Measurements from ENCODE around the gene DCAF11. TPM values are rescaled to one million over a fixed set of nuclear protein-coding genes. Genes with fewer than 3 reads are reported as not detected.

DCAF11 gene
- total RNA-seq, 1 donor from 2014 or later: 93.9 TPM

DNA sequence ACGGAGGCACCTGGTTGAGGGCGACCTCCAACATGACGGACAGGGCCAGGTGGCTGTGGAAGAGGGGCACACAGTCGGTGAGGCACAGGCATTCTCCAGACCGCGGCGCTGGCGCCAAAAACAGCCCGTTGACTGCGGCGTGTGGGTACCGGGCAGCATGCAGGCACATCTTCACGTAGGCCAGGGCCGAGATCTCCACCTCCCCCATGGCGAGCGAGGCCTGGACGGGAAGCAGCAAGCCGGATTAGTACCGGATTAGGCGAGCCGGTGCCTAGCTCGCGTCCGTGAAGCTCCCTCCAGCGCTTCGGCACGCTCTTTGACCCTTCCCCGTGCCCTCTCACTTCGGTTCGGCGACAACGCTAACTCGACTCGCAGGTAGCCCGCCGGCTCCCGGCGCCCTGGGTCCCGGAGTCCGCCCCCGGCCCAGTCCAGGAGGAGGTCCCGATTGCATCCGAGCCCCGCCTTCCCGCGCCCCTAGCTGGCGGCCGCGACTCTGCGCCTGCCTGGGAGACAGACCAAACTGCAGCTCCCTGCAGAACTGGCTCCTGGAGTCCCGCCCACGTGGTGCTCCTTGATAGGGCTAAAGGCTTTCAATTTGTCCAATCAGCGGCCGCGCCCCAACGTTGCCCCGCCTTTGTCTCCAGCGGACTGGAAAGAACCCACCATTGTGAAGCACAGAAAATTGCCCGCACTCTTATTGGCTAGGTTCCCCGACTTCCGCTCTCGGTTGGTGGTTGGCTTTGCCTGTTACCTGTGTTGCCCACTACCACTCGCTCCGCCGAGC is 26.7 kb downstream of the DCAF11 start, which contains the start of gene EMC9:
TSS of gene EMC9 (minus strand) at position 495 of the 784 bp plus-strand sequence. CDS start at position 208, 287 bp downstream.
- DNase-seq: peak; percentile 100

DNA sequence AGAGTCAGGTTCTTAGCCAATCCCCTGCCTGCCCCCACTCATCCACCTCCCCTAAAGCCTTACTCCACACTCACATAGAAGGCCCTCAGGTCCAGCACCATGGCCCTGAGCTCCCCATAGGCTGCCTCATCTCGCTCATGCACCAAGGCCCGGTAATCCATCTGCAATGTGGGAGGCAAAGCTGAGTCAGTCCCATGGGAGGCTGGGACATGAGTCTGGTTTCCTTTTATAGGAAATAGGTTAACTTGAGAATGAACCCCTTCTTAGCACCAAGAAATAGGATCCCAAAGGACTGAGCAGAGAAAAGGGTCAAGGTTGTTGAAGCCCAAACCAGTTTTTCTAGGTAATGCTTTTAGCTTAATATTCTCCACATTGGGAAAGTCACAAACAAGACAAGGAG is 28.9 kb downstream of the DCAF11 start:
- no peak for DNase-seq

DNA sequence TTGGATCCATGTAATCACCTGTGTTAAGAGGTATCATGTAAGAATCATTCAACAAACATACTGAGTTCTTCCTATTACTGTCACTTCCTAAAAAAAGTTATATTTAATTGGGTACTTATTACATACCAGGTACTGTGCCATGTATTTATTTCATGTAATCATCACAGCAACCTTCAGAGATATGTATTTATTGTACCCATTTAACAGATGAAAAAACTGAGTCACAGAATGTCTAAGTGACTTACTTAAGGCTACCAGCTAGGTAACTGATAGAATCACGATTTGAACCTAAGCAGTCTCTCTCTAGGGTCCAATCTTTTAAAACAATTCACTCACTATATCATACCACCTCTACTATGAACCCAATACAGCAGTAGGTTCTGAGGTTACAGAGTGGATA is 29.9 kb downstream of the DCAF11 start:
- DNase-seq: no peak

DNA sequence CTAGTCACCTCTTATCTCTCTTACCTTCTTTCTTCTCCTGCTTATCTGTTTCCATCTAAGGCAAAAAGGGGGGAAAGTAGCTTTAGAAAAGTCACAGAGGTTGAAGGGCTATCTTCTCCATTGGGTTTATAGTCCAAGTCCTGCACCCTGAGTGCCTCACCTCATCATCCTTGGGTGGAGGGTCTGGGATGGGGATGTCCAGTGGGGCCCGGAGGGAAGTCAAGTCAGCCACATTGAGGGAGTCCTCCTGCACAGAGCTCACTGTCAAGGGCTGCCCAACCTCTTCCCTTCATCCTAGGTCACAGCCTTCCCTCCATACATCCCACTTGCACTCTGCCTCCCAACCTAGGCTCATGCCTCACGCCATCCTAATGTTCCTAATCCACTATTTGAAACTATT is 30.6 kb downstream of the DCAF11 start:
- DNase-seq: no peak

DNA sequence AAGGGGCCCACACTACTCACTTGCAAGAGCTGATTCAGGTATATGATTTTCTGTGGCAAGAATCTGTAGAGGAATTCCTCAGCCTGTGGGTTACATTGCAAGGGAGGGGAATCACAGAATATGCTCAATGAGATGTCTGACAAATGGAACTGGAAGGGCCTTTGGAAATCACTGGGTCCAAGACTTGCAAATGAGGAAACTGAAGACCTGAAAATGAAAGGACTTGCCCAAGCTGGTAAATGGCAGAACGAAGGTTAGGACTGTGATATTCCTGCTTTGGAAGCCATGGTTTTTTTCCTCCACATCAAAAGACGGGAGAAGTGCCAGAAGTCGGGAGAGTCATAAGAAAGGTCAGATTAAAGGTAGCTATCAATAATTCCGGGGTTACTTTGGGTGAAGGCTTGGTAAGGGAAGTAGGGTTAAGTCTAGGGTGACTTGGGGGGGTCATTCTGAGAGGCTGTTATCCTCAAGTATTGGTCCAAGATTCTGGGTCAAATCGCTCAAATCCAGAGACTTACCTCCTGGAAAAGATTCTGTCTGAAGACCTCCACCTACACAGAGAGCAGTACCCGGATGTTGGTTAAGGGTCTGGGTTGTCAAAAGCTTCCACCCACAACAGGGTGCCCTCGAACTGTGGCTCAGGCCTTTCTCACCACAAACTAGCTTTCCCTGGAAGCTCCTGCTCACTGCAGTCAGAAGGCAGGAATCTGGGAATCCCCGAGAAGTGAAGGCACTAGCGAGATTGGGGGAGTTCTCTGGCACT is 31.3 kb downstream of the DCAF11 start:
- DNase-seq: no peak

DNA sequence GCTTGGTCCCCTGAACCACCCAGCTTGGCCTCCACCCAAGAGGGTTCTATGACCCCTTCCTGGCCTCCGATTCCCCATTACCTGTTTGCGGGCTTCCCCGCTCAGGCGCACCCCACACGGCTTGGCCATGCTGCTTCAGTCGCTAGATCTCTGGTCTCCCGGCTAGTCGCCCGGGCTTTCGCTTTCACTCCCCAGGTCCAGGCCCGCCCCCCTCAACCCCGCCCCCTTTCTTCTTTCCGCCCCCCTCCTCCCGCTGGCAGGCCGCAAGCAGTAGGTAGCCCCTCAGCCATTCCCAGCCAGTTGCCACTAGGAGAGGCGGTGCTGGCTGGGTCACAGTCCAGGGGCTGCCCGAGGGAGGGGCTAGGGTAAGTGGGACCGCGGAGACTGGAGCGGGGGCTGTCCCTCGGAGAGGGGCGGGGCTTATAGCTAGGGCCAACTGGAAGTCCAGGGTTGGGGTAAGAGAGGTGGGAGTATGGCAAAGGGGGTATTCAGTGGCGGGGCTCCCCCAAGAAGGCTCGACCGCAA is 31.9 kb downstream of the DCAF11 start, which contains the start of gene PSME2:
TSS of gene PSME2 (minus strand) at position 158 of the 525 bp plus-strand sequence. CDS start at position 129, 29 bp downstream.
- peak; percentile 98 for DNase-seq

DNA sequence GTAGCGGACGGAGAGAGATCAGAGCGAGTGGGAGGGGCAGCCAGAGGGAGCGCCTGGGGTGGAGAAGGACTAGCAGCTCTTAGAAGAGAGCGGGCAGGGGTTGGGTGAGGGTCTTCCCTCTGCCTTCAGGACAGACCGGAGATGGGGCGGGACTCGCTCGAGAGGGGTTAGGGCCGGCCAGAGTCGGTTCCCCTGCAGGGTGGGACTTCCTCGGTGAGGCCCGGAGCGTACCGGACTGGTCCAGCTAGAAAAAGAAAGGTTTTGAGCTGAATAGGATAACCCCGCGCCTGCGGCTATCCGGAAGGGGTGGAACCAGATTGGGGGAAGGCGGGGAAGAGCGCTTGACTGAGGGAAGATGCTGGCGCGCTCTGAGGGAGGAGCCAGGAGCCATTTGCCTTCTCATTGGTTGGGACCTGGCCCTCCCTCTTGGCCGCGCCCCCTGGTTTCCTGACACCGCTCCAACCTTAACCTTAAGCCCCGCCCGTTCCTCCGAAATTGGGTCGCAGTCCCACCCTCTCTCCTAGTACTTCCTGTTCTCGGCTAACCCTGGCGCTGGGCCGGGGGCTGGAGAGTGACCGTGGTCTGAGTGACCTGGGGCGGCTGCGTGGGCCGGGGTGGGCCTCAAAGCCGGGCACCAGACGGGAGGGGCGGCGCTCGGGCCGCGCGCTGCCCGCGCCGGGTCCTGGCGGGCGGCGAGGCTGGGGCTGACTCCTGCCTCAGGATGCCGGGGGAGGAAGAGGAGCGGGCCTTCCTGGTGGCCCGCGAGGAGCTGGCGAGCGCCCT is 32.6 kb downstream of the DCAF11 start, which contains the start of gene RNF31:
TSS of gene RNF31 (plus strand) at position 521 of the 783 bp plus-strand sequence. CDS start at position 722, 201 bp downstream.
- peak; percentile 98 for DNase-seq

DNA sequence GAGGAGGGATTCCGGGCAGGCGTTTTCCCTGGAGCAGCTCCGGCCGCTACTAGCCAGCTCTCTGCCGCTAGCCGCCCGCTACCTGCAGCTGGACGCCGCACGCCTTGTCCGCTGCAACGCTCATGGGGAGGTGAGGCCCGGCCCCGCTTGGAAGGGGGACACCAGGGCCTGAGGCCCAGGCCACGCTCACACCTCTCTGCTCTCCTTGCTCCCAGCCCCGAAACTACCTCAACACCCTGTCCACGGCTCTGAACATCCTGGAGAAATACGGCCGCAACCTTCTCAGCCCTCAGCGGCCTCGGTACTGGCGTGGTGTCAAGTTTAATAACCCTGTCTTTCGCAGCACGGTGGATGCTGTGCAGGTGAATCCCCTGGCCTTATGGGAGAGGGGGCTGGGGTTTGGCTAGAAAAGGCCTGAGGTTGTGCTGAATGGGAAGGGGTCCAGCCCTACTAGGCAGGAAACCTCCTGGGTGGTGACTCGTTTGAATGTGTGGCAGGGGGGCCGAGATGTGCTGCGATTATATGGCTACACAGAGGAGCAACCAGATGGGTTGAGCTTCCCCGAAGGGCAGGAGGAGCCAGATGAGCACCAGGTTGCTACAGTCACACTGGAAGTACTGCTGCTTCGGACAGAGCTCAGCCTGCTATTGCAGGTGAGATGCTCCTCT is 33.3 kb downstream of the DCAF11 start:
- no peak for DNase-seq

DNA sequence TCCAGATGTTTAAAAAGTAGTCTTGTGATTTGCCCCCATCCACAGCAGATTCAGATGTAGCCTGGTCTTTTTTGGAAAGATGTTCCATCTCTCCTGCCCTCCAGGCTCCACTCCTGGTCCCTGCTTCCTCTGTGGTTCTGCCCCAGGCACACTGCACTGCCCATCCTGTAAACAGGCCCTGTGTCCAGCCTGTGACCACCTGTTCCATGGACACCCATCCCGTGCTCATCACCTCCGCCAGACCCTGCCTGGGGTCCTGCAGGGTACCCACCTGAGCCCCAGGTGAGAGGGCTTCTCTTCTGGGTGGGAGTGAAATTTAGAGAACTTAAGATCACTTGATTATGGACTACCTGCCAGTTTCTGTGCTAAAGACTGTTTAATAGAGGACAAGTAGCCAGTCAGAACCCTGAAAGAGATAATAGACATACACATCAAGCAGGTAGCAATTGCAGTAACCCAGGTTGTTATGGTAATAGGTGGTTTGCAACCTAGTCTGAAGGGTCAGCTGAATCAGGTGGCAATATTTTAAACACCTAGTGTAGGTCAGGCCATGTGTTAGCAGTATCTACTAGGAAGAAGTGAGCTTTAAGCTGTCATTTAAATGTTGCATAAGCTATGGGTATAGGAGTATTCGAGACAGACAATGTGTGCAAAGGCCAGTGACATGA is 34.9 kb downstream of the DCAF11 start:
- DNase-seq: no peak

DNA sequence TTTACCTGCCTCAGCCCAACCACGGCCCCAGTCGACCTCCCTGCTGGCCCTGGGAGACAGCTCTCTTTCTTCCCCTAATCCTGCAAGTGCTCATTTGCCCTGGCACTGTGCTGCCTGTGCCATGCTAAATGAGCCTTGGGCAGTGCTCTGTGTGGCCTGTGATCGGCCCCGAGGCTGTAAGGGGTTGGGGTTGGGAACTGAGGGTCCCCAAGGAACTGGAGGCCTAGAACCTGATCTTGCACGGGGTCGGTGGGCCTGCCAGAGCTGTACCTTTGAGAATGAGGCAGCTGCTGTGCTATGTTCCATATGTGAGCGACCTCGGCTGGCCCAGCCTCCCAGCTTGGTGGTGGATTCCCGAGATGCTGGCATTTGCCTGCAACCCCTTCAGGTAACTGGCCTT is 35.5 kb downstream of the DCAF11 start:
- DNase-seq: no peak

DNA sequence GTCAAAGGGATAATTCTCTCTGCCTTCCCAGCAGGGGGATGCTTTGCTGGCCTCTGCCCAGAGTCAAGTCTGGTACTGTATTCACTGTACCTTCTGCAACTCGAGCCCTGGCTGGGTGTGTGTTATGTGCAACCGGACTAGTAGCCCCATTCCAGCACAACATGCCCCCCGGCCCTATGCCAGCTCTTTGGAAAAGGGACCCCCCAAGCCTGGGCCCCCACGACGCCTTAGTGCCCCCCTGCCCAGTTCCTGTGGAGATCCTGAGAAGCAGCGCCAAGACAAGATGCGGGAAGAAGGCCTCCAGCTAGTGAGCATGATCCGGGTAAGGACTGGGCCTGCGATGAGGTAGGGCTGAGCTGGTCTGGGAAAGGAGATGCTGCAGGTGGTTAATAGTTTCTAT is 36.0 kb downstream of the DCAF11 start:
- no peak for DNase-seq

DNA sequence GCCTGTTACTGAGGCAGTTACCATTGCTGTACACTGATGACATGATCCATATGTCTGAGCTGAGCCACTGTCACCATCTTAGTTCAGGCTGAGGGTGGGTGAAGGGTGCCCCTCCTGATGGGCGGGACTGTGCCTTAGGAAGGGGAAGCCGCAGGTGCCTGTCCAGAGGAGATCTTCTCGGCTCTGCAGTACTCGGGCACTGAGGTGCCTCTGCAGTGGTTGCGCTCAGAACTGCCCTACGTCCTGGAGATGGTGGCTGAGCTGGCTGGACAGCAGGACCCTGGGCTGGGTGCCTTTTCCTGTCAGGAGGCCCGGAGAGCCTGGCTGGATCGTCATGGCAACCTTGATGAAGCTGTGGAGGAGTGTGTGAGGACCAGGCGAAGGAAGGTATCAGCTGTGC is 36.4 kb downstream of the DCAF11 start:
- no peak for DNase-seq

DNA sequence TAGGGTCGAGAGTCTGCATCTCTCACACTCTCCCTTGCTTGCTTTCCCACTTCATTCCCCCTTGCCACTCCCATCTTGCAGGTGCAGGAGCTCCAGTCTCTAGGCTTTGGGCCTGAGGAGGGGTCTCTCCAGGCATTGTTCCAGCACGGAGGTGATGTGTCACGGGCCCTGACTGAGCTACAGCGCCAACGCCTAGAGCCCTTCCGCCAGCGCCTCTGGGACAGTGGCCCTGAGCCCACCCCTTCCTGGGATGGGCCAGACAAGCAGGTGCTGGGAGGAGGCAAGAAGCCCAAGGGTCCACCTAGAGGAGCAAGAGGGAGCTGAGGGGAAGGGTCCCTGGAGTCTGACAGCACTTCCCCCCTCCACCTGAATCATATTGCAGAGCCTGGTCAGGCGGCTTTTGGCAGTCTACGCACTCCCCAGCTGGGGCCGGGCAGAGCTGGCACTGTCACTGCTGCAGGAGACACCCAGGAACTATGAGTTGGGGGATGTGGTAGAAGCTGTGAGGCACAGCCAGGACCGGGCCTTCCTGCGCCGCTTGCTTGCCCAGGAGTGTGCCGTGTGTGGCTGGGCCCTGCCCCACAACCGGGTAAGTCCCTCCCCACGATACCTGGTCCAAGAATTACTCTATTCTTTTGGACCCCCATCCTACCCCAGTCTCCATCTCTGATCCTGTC is 37.0 kb downstream of the DCAF11 start:
- DNase-seq: no peak

DNA sequence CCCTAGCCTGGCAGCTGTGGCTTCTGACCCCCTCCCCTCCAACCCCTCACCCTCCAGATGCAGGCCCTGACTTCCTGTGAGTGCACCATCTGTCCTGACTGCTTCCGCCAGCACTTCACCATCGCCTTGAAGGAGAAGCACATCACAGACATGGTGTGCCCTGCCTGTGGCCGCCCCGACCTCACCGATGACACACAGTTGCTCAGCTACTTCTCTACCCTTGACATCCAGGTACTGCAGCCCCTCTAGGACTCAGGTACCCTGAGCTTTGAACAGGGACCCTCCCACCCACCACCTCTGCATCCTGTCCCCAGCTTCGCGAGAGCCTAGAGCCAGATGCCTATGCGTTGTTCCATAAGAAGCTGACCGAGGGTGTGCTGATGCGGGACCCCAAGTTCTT is 40.5 kb downstream of the DCAF11 start:
- DNase-seq: no peak

DNA sequence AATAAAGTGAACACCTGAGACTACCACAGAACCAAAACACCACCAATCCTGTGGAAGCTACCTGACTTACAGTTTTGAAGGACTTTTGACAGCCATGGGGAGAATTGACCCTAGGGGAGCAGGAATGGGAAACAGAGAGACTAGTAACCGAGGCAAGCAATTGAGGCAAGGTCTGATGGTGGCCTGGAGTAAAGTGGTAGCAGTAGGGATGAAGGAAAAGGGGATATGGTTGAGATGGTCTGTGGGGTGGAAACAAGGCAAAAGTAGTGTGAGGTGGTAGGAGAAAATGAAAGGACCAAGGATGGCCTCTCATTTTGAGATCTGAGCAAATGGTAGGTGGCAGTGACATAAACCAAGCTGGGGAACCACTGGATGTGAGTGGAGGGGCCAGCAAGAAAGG is 42.3 kb downstream of the DCAF11 start:
- DNase-seq: no peak

DNA sequence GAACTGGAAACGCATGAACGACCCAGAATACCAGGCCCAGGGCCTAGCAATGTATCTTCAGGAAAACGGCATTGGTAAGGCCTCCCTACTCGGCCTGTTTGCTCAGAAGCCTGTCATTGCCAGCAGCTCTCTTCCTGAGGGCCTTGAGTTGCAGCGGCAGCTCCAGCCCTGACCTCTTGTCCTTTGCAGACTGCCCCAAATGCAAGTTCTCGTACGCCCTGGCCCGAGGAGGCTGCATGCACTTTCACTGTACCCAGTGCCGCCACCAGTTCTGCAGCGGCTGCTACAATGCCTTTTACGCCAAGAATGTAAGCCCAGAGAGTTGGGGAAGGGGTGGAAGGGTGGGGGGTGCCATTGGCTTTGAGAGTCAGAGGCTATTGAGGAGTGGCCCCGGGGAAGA is 42.8 kb downstream of the DCAF11 start:
- no peak for DNase-seq

DNA sequence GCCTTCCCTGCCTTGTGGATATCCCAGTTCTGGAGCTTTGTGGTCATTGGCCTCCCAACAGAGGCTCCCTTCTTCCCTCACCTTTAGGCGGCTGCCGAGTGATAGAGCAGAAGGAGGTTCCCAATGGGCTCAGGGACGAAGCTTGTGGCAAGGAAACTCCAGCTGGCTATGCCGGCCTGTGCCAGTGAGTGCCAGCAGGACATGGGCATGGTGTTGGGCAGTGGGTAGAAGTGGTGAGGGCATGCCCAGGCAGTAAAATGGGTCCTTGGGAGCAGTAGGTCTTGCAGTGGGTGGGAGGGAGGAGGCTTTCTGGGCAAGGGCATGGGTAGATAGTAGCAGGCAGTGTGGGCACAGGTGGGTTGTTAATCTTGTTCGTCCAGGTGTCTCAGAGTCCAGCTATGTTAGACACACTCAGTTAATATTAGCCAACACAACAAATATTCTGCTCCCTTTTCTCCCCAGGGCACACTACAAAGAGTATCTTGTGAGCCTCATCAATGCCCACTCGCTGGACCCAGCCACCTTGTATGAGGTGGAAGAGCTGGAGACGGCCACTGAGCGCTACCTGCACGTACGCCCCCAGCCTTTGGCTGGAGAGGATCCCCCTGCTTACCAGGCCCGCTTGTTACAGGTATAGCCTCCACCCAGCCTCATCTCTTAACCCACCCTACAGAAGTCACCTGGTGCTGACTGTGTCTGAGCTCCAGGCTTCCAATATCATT is 45.4 kb downstream of the DCAF11 start:
- DNase-seq: no peak

DNA sequence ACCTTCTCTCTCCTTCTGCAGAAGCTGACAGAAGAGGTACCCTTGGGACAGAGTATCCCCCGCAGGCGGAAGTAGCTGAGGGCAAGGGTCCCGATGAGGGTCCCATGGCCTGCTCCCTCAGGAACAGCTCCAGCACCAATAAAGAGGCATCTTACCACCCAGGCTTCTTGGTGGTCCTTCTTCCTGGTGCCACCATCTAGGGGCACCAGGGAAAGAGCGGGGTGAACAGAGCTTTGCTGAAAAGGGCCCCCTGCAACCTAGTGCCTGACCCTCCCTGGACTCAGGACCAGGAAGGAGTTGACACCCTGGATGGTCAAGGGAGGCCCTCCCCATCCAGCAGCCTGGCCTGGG is 45.9 kb downstream of the DCAF11 start:
- no peak for DNase-seq

DNA sequence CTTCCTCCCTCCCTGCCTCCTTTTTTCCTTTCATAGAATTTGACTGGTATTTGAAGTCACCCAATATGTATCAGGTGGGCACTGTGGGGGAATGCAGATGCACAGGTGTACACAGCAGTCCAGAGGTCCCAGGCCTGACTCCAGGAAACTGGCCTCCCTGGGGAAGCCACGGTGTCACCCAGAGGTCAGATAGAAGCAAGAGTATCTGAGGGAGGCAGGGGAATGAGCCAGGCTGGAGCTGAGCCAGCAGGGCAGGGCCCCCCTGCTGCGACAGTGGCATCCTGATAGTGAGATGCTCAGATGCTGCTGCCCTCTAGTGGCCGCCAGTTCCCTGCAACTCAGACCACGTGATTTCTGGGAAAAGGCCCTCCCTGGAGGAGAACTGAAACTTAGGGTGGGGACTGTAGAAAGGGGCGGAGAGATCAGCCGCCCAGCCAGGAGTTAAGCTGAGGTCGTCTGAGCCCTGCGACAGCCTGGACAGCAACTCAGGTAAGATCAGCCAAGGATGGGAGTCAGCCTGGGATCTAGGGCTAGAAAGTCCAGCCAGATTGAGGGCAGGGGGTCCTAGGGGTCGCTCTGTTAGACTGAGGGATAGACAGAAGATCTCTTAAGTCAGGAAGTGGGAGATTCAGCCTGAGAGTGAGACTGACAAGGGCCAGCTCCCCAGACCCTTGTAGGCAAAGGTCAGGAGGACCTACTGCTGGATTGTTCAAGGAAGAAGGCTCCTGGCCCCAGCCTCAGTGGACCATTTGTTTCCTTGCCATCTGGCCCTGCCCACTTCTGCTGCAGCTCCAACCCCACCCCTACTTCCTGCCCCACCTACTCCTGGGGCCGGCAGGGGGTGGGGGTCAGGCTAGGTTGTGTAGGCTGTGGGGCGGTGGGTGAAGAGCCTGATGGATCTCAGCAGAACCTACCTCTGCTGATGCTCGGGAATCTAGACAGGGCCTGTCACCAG is 46.5 kb downstream of the DCAF11 start, which contains the start of gene IRF9:
TSS of gene IRF9 (plus strand) at position 416 of the 955 bp plus-strand sequence. CDS start 880 bp downstream, outside the sequence.
- DNase-seq: peak; percentile 97

Measured in dermis blood vessel endothelial cell (primary cell).